ENCODE measurements around the gene DDX54.

DDX54 gene

DNA sequence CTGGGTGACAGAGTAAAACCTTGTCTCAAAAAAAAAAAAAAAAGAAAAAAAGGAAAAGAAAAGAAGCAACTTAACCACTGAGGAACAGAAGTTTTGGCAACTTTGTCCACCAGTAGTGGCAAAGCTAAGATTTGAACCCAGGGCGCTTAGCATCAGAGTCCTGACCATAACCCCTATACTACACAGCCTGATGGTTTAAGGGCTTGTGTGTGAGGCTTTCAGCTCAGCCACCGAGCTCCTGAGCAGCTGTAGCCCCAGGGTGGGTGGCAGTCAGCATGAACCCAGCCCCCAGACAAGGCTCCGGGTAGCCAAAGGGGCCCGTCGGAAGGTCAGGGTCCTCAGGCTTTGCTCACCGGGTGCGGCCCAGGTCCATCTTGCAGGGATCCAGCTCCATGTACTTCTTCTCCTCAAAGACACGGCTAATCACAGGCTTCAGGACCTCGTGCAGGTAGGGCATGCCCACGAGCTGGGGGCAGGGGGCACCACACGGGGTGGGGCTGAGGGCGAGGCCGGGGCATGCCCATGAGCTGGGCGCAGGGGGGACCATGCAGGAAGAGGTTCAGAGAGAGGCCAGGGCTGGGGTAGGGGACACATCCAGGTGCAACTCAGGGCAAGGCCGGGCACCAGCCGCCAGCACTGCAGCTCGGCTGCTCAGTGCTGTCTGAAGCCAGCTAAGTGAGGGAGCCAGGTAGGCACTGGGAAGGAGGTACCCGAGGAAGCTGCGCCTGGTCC is 70.7 kb downstream of the DDX54 start:
- DNase-seq: no peak

DNA sequence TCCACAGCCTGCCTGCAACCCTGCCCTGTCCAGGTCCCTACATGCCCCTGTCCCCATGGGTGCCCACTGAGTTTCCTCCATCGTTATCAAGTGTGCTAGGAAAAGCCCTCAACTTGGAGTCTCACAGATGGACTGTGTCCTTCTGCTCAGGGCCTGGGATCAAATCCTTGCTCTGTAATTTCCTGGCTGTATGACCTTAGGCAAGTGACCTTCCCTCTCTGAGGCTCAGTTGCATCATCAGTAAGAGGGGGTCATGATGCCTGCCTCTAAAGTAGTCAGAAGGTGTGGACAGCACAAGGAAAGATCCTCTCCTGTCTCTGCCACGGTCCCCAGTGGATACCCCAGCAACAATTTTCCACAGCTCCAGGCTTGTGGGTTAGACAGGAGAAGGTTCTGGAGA is 71.9 kb downstream of the DDX54 start:
- no peak for DNase-seq

- DNase-seq: no peak
These were observed 73.0 kb downstream of the DDX54 start for GRCh38 chr12:113112043-113112899.

DNA sequence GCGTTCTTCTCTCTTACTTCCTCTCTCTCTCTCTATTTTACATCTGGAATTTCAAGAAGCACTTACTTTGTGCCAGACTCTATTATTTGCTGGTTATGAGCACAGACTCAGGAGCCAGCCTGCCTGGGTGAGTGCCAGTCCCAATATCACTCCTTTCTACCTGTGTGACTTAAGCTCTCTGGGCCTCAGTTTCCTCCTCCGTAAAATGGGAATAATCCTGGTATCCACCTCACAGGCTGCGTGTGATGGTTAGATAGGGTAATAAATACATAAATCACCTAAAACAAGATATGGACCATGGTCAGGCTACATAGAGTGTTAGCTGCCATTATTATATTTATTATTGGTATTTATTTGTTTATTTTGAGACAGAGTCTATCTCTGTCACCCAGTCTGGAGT is 74.0 kb downstream of the DDX54 start:
- DNase-seq: no peak

DNA sequence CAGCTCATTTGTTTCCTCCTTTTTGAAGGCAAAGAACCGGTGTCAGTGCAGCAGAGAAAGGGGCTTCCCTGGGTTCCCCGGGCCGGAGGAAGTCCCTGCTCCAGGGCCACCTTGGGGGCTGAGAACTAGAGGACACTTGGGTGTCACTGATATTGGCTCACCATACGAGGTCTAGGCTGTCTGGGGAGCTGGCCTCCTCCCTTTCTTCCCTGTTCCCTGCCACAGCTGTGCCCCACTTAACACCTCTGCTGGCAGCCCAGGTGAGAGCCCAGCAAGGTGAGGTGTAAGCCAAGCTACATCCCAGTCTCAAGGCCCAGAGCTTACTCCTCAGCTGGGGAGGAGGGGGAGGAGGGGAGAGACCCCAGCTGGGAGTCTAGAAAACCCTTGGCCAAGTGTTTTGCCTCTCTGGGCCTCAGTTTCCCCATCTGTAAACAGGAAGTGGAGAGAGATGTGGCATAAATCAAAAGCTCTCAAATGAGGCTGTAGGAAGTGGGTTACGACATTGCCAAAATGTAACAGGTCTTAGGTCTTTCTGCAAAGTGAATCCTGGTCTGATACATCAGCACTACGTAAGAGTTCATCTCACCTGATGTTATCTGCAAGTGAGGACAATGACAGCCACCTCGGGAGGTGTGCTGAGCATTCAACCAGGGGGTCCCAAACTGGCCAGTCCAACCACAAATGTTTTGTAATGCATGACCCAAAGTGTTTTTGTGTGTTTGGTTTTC is 75.2 kb downstream of the DDX54 start:
- no peak for DNase-seq

- DNase-seq: no peak
These were observed 75.9 kb downstream of the DDX54 start for GRCh38 chr12:113109360-113109759.

DNA sequence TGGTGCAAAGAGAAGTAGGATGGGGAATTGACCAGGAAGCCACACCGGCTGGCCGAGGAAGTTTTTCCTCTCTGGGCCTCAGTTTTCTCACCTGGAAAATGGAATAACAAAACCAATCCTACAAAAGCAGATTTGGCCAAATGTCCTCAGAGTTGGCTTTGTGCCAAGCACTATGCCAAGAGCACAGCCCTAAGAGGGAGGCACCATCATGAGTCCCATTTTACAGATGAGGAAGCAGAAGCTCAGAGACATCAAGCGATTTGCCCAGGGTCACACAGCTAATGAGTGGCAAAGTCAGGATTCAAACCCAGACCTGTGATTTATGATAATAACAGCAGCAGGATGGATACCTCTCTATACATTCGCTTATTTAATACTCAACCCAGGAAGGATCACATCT is 77.0 kb downstream of the DDX54 start:
- DNase-seq: no peak

Data from CD4-positive, alpha-beta T cell treated with Interleukin-10 for 1 hour (primary cell).